T-cell (primary cell): Measurements from ENCODE around the gene KCNG2. TPM values are rescaled to one million over a fixed set of nuclear protein-coding genes. Genes with fewer than 3 reads are reported as not detected.

ENCODE experiments used
- ATAC-seq, 4 experiments: fragments of 200-7000 bp in 3 of 4; fragments of 150-1000 bp in 1 of 4; cut with Tn5 transposase; replicated peaks in 1 of 4; 1 replicate in 3 of 4; 2 replicates in 1 of 4; pipeline ENCODE4 v1.10.0; 2021; ENCODE audit warnings: moderate library complexity in 3 of 4, mild to moderate bottlenecking in 2 of 4, moderate number of reproducible peaks in 1 of 4
- CTCF ChIA-PET, 2 donors: fragments of 300-600 bp; sonication (Branson Sonifier 250); formaldehyde crosslinking; loops; one replicate each; lab custom pipeline; 2022; ENCODE audit warnings: antibody characterized with exemption in 2 of 2; lab: Charles Lee
- POLR2A ChIA-PET, 2 donors: fragments of 300-600 bp; sonication (Branson Sonifier 250); formaldehyde crosslinking; loops; one replicate each; lab custom pipeline; 2022; ENCODE audit warnings: antibody characterized with exemption in 2 of 2; lab: Charles Lee
- DNase-seq, 35 experiments: peaks; one replicate each; pipeline versions ENCODE4 v3.0.0 to v3.0.0-alpha.2; 2013 to 2023
- H3K27ac ChIP-seq: one replicate; pipeline ENCODE4 v1.5.1; 2013; ENCODE audit warnings: low read length
- H3K27me3 ChIP-seq, 2 experiments: replicated peaks in 1 of 2; 1 replicate in 1 of 2; 2 replicates in 1 of 2; pipeline versions ENCODE4 v1.6.1 to v1.7.0; 2013; ENCODE audit warnings: low read length in 1 of 2, mixed read lengths in 1 of 2; ENCODE audit not compliant: control insufficient read depth in 2 of 2, insufficient read depth in 2 of 2; ENCODE audit errors: extremely low read depth in 1 of 2
- H3K36me3 ChIP-seq, 2 donors: 1 replicate in 1 of 2; 2 replicates in 1 of 2; pipeline versions ENCODE4 v1.6.1 to v1.7.0; 2013; ENCODE audit warnings: low read length in 1 of 2; ENCODE audit not compliant: control insufficient read depth in 2 of 2, insufficient read depth in 1 of 2; ENCODE audit errors: extremely low read depth in 1 of 2
- H3K4me1 ChIP-seq, 2 experiments: 1 replicate in 1 of 2; 2 replicates in 1 of 2; pipeline versions ENCODE4 v1.6.1 to v1.7.0; 2013; ENCODE audit warnings: low read length in 2 of 2, mixed read lengths in 1 of 2; ENCODE audit not compliant: insufficient read depth in 2 of 2, control insufficient read depth in 1 of 2; ENCODE audit errors: extremely low read depth in 1 of 2
- H3K4me3 ChIP-seq, 2 donors: 1 replicate in 1 of 2; 2 replicates in 1 of 2; pipeline versions ENCODE4 v1.5.1 to v1.7.0; 2013; ENCODE audit warnings: mild to moderate bottlenecking in 2 of 2, low read length in 1 of 2, moderate library complexity in 1 of 2; ENCODE audit not compliant: control insufficient read depth in 1 of 2; ENCODE audit errors: extremely low read depth in 1 of 2
- H3K9me3 ChIP-seq: 2 replicates; pipeline ENCODE4 v1.7.0; 2013
- H3K27ac Mint-ChIP-seq, 2 donors: one replicate each; pipeline ENCODE4 v1.8.0; 2020 to 2021; ENCODE audit warnings: mild to moderate bottlenecking in 2 of 2, mixed read lengths in 2 of 2
- H3K27me3 Mint-ChIP-seq, 2 donors: one replicate each; pipeline ENCODE4 v1.8.0; 2021 to 2022; ENCODE audit warnings: mixed read lengths in 2 of 2
- H3K36me3 Mint-ChIP-seq: one replicate; pipeline ENCODE4 v1.8.0; 2021; ENCODE audit warnings: mixed read lengths
- H3K4me1 Mint-ChIP-seq, 3 donors: one replicate each; pipeline ENCODE4 v1.8.0; 2020 to 2022; ENCODE audit warnings: mixed read lengths in 3 of 3, mild to moderate bottlenecking in 1 of 3
- H3K4me3 Mint-ChIP-seq, 3 donors: one replicate each; pipeline ENCODE4 v1.8.0; 2020 to 2022; ENCODE audit warnings: mild to moderate bottlenecking in 3 of 3, mixed read lengths in 3 of 3, moderate library complexity in 3 of 3
- H3K9me3 Mint-ChIP-seq, 3 donors: one replicate each; pipeline ENCODE4 v1.8.0; 2020 to 2022; ENCODE audit warnings: mixed read lengths in 3 of 3
- WGBS: methylation state at CpG from one replicate; pipeline ENCODE4 v1.1.5; 2013; ENCODE audit warnings: missing lambda C conversion rate; ENCODE audit not compliant: insufficient coverage; 5-methylcytosine and 5-hydroxymethylcytosine counted together
- total RNA-seq, 35 experiments: library from RNA in 6 of 35; stranded (reverse) in 6 of 35; fragments of 120-200 nt in 1 of 35; gene quantifications; one replicate each; pipeline versions ENCODE4 v1.2.1 to v1.2.4 and lab custom pipeline; 2013 to 2026

Gene KCNG2
- total RNA-seq, 5 donors from 2014 or later (not counting 1 experiment from before 2014, with no cell fraction given): not detected

DNA sequence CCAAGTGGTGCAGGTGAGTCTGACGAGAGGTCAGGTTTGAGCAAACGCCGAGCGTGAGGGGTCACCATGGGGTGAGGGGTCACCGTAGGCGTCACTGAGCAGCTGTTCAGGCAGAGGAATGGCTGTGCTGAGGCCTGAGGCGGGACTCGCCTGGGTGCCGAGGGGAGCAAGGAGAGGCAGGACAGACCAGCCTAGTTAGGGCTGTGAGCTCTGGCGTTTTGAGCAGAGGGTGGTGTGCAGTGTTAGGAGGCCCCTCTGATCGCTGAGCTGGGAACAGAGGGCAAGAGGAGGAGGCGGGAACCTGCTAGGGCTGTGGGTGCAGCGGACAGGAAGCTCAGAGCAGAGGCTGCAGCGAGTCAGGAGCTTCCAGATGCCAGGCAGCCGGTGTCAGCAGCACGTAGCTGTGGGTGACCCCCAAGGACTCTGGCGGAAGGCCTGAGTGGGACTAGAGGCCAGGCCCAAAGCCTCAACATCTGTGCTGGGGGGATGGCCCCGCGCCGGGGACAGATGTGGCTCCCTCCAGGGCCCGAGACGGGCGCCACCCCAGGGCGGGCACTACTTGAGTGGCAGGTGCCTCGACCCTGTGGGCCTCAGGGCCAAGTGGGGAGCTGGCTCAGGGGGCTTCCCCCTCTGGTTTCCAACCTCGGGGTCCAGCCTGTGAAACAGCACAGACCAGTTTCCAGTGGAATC lies 55.7 kb downstream of the KCNG2 start:
- CTCF ChIA-PET: no interaction called here
- no peak for ATAC-seq
- POLR2A ChIA-PET: no interaction called here
- 67% methylated on average over 25 of the region's 26 CpGs for WGBS
- peak overlapping the region in 1 of 3 donors; percentile 26 for H3K4me3 Mint-ChIP-seq
- Histone ChIP-seq H3K36me3 (no peaks in the 10 kb centered on the region), H3K4me3 (no peak overlapping the region), H3K9me3 (no peaks in the 10 kb centered on the region), H3K27ac (no peak overlapping the region), H3K27me3 (peaks cover 0 to 20% of the 10 kb centered on the region in 2 experiments), H3K4me1 (peaks cover 0 to 5% of the 10 kb centered on the region in 2 experiments)
- no peaks in the 10 kb centered on the region for H3K9me3 Mint-ChIP-seq
- no peak overlapping the region for H3K27ac Mint-ChIP-seq
- no peaks in the 10 kb centered on the region for H3K36me3 Mint-ChIP-seq
- DNase-seq: peak in 2 of 35 experiments; percentile 1 to 4
- H3K4me1 Mint-ChIP-seq: peaks cover 0 to 9% (median 6%) of the 10 kb centered on the region in 3 donors
- peaks cover 10 to 14% of the 10 kb centered on the region in 2 donors for H3K27me3 Mint-ChIP-seq

DNA sequence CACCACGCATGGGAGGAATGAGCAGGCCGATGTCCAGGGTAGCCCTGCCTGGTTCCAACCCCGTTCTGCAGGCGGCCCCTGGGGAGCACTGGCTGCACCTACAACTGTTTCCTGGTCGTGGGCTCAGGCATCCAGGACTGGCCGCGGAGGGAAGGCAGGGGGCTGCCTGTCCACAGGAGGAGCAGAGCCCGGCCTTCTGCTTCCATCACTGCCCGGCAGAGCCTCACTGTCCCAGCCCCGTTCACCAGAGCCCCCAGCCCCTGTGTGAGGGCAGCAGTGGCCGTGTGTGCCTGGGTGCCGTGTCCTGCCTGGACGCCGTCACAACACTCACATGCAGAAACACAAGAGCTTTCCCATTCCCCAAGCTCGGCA lies 56.2 kb downstream of the KCNG2 start:
- no peaks in the 10 kb centered on the region for H3K9me3 ChIP-seq
- Mint-ChIP-seq H3K27me3 (peaks cover 10 to 14% of the 10 kb centered on the region in 2 donors), H3K9me3 (no peaks in the 10 kb centered on the region), H3K27ac (no peak overlapping the region), H3K4me1 (peaks cover 0 to 9% (median 6%) of the 10 kb centered on the region in 3 donors), H3K4me3 (no peak overlapping the region), H3K36me3 (no peaks in the 10 kb centered on the region)
- CTCF ChIA-PET: no interaction called here
- DNase-seq: peak in 2 of 35 experiments; percentile 1 to 2
- 89% methylated on average over 11 of the region's 15 CpGs for WGBS
- no peaks in the 10 kb centered on the region for H3K36me3 ChIP-seq
- no peak overlapping the region for H3K27ac ChIP-seq
- H3K4me1 ChIP-seq: peaks cover 0 to 5% of the 10 kb centered on the region in 2 experiments
- peaks cover 0 to 20% of the 10 kb centered on the region in 2 experiments for H3K27me3 ChIP-seq
- POLR2A ChIA-PET: no interaction called here
- H3K4me3 ChIP-seq: no peak overlapping the region
- ATAC-seq: no peak

DNA sequence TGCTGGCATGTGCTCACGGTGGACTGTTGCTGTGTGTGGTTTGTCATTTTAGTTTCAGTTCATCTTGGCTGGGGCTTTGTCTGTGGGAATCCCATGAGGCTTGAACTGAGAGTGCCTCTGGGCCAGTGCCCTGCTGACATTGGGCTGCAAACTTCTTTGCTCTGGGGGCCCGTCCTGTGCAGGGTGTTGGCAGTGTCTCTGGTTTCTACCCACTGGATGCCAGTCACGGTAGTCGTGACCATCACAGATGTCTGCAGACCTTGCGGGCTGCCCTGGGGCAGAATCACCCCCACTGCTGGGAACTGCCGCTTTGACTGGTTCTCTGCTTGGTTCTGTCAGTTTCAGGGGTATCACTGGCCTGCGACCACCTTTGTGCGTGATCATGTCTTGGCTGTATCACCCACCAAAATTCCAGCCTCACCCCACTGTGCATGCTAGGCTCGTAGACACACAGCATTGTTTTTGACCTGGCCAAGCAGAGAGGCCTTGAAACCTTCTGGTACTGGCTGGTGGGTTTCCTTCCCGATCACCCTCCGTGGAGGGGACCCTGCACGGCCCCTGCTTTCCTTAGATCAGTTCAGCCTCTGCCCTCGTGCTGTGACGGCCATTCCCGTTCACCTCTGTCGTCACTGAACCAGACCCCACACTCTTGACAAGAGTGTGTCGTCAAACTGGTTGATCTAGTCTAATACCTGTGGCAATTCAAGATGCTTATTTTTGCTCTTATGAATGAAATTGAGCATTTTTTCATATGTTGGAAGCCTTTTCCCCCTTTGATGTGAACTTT lies 57.6 kb downstream of the KCNG2 start:
- H3K9me3 Mint-ChIP-seq: peaks cover 0 to 3% (median 0%) of the 10 kb centered on the region in 3 donors
- Histone ChIP-seq H3K27me3 (peaks cover 0 to 20% of the 10 kb centered on the region in 2 experiments), H3K36me3 (no peaks in the 10 kb centered on the region), H3K4me3 (no peak overlapping the region), H3K9me3 (no peaks in the 10 kb centered on the region), H3K27ac (no peak overlapping the region), H3K4me1 (peaks cover 0 to 5% of the 10 kb centered on the region in 2 experiments)
- H3K27ac Mint-ChIP-seq: no peak overlapping the region
- peaks cover 0 to 9% (median 6%) of the 10 kb centered on the region in 3 donors for H3K4me1 Mint-ChIP-seq
- H3K27me3 Mint-ChIP-seq: peaks cover 10 to 18% of the 10 kb centered on the region in 2 donors
- peak in 1 of 35 experiments; percentile 4 for DNase-seq
- no peaks in the 10 kb centered on the region for H3K36me3 Mint-ChIP-seq
- ATAC-seq: no peak
- 78% methylated on average over 10 of the region's 17 CpGs for WGBS
- ChIA-PET POLR2A (no interaction called here), CTCF (no interaction called here)
- peak overlapping the region in 1 of 3 donors; percentile 15 for H3K4me3 Mint-ChIP-seq

DNA sequence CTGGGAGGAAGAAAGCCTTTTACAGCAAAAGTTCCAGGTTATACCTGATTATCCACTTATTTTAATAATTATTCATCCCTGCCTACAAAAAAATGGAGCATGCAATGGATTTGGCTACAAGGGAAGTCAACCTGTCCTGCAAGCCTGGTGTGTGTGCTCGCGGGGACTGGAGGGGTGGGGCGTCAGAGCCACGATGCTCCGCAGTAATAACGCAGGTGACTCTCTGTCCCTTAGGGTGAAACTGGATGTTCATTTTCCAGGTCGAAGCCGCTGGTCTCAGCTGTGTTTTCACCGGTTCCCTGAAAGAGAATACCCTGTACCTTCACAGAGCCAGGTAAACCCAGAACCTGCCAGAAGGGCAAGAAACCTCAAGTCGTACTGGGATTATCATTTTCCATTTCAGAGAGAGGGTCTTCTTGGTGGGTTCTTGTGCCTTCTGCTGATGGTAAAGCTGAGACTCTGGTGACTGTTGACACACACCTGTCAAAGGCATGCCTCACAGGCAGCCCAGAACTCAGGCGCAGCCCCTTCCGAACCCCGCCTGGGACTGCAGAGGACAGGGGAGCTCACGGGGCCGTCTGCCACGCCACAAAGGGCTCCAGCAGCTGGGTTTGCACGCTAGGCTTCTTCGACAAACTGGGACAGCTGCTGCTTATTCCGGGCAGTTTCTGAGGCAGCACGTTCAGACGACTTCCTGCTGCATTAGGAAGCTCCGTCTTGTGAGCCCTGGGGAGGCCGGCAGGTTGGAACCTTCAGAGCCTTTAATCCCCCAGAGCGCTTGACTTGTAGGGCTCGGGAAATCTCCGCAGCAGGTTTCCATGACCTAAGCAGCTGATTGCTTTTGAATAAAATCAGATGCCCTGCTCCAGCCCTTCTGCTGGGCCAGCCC lies 58.6 kb downstream of the KCNG2 start:
- Mint-ChIP-seq H3K4me1 (peaks cover 0 to 9% (median 6%) of the 10 kb centered on the region in 3 donors), H3K27ac (no peak overlapping the region), H3K36me3 (no peaks in the 10 kb centered on the region), H3K27me3 (peaks cover 10 to 18% of the 10 kb centered on the region in 2 donors), H3K4me3 (peak overlapping the region in 1 of 3 donors; percentile 30), H3K9me3 (peaks cover 0 to 6% (median 4%) of the 10 kb centered on the region in 3 donors)
- H3K9me3 ChIP-seq: no peaks in the 10 kb centered on the region
- DNase-seq (peak in 11 of 35 experiments; percentile 3 to 21 (median 11)), ATAC-seq (peak in 2 of 4 experiments; percentile 27 to 40)
- no peaks in the 10 kb centered on the region for H3K36me3 ChIP-seq
- POLR2A ChIA-PET: interaction anchor here in 1 of 2 donors (0.6 kb wide), 1 partner anchor 1651 kb away, joined by 4 read pairs; no protein-coding TSS in a partner anchor
- H3K4me3 ChIP-seq: peak overlapping the region in 1 of 2 donors; percentile 35
- WGBS: 44% methylated on average over 21 of the region's 26 CpGs
- CTCF ChIA-PET: no interaction called here
- H3K27me3 ChIP-seq: peaks cover 0 to 20% of the 10 kb centered on the region in 2 experiments
- peaks cover 0 to 5% of the 10 kb centered on the region in 2 experiments for H3K4me1 ChIP-seq
- H3K27ac ChIP-seq: no peak overlapping the region

DNA sequence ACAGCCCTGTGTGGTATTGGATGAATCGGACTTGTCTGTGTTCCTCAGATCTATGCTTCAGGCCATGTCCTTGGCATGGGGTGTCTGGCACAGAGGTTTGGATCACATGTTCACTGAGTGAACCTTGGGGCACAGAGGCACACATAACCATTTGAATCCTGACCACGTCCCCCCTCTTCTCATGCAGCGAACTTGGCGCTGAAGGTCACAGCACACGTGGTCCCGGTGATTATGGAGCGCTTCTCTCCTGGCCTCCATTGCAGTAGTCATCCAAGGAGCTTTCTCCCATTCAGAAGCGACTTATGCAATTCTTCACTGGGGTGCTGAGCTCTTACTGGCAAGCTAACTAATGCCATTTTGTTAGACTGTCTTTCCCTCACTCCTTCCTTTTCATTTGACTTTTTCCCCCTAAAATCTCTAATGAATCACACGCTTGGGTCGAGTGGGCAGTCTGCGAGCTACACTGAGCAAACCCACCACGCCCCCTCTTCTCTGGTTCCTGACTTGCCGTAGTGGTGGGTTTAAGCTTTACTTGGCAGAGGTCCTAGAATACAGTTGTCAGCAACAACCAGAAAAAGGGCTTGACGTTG lies 59.4 kb downstream of the KCNG2 start:
- H3K36me3 Mint-ChIP-seq: no peaks in the 10 kb centered on the region
- H3K9me3 ChIP-seq: no peaks in the 10 kb centered on the region
- peak overlapping the region in 1 of 2 donors; percentile 25 for H3K27ac Mint-ChIP-seq
- H3K27ac ChIP-seq: no peak overlapping the region
- no peak for DNase-seq
- peaks cover 0 to 5% of the 10 kb centered on the region in 2 experiments for H3K4me1 ChIP-seq
- H3K27me3 ChIP-seq: peaks cover 0 to 20% of the 10 kb centered on the region in 2 experiments
- ChIA-PET POLR2A (interaction anchor here in 1 of 2 donors (0.6 kb wide), 1 partner anchor 1652 kb away, joined by 4 read pairs; no protein-coding TSS in a partner anchor), CTCF (no interaction called here)
- H3K27me3 Mint-ChIP-seq: peaks cover 13 to 18% of the 10 kb centered on the region in 2 donors
- H3K4me1 Mint-ChIP-seq: peaks cover 0 to 9% (median 6%) of the 10 kb centered on the region in 3 donors
- ATAC-seq: no peak
- WGBS: 100% methylated on average over 5 of the region's 14 CpGs
- H3K36me3 ChIP-seq: no peaks in the 10 kb centered on the region
- peaks cover 8 to 14% (median 12%) of the 10 kb centered on the region in 3 donors for H3K9me3 Mint-ChIP-seq
- H3K4me3 Mint-ChIP-seq: peak overlapping the region in 1 of 3 donors; percentile 30
- H3K4me3 ChIP-seq: no peak overlapping the region
